Smooth muscle cell (in vitro differentiated cells): ENCODE results near the gene CD9. TPM values are rescaled to one million over a fixed set of nuclear protein-coding genes. Genes with fewer than 3 reads are reported as not detected.
"Not testable (repeated sequence)": the region's sequence is repeated elsewhere in the genome, so short reads cannot be mapped to it uniquely, and the experiment has no call there.

Experiments
- DNase-seq: peaks from one replicate; lab custom pipeline; 2025; ENCODE audit not compliant: unreplicated experiment; lab: John Stamatoyannopoulos, UW
- H2AFZ ChIP-seq: fragments of 200-600 bp; sonication (generic); 2 replicates; pipeline ENCODE4 v1.6.0; 2016; ENCODE audit warnings: antibody characterized with exemption, low read depth, mild to moderate bottlenecking
- H3F3A ChIP-seq: fragments of 200-600 bp; sonication (generic); 2 replicates; pipeline ENCODE4 v1.6.0; 2017; ENCODE audit warnings: antibody characterized with exemption, low read depth
- H3K27ac ChIP-seq: fragments of 200-600 bp; sonication (generic); 2 replicates; pipeline ENCODE4 v1.5.1; 2016; ENCODE audit warnings: low read depth, mild to moderate bottlenecking
- H3K27me3 ChIP-seq: fragments of 200-600 bp; sonication (generic); 2 replicates; pipeline ENCODE4 v1.6.1; 2016; ENCODE audit warnings: low read depth, mild to moderate bottlenecking
- H3K36me3 ChIP-seq: fragments of 200-600 bp; sonication (generic); 2 replicates; pipeline ENCODE4 v1.5.1; 2016; ENCODE audit warnings: low read depth
- H3K4me1 ChIP-seq: fragments of 200-600 bp; sonication (generic); 2 replicates; pipeline ENCODE4 v1.5.1; 2016; ENCODE audit warnings: low read depth
- H3K4me2 ChIP-seq: fragments of 200-600 bp; sonication (generic); 2 replicates; pipeline ENCODE4 v1.6.0; 2016; ENCODE audit warnings: mild to moderate bottlenecking
- H3K4me3 ChIP-seq: fragments of 200-600 bp; sonication (generic); 2 replicates; pipeline ENCODE4 v1.5.1; 2016; ENCODE audit warnings: mild to moderate bottlenecking
- H3K79me2 ChIP-seq: fragments of 200-600 bp; sonication (generic); 2 replicates; pipeline ENCODE4 v1.6.0; 2016; ENCODE audit warnings: low read depth, mild to moderate bottlenecking
- H3K9ac ChIP-seq: fragments of 200-600 bp; sonication (generic); 2 replicates; pipeline ENCODE4 v1.6.0; 2016; ENCODE audit warnings: low read depth
- H3K9me3 ChIP-seq: fragments of 200-600 bp; sonication (generic); replicated peaks from 2 replicates; pipeline ENCODE4 v1.5.1; 2016; ENCODE audit warnings: low read depth
- H4K20me1 ChIP-seq: fragments of 200-600 bp; sonication (generic); 2 replicates; pipeline ENCODE4 v1.6.0; 2016; ENCODE audit warnings: low read depth
- CTCF ChIP-seq: fragments of 200-600 bp; sonication (generic); IDR thresholded peaks from 2 replicates; pipeline ENCODE4 v1.5.1; 2017; ENCODE audit warnings: borderline replicate concordance, mild to moderate bottlenecking, antibody characterized with exemption; ENCODE audit not compliant: insufficient read depth, poor library complexity, severe bottlenecking
- WGBS: methylation state at CpG from one replicate; pipeline ENCODE4 v1.1.7; 2016; ENCODE audit warnings: low lambda C conversion rate; 5-methylcytosine and 5-hydroxymethylcytosine counted together
- polyA plus RNA-seq: library from polyadenylated mRNA; unstranded; fragments of >200 nt; fragmentation: Nextera tagmentation; extraction: Ambion mirVana; gene quantifications from 2 replicates; pipeline ENCODE4 v1.2.1, GENCODE V29; 2016
- total RNA-seq: library from RNA; depleted of rRNA; stranded (reverse); fragments of >200 nt; gene quantifications from 2 replicates; pipeline ENCODE4 v1.2.3, GENCODE V29; 2014

CD9 gene
- total and polyA plus RNA-seq, 2 experiments from 2014 or later, result 144 to 207 TPM

DNA sequence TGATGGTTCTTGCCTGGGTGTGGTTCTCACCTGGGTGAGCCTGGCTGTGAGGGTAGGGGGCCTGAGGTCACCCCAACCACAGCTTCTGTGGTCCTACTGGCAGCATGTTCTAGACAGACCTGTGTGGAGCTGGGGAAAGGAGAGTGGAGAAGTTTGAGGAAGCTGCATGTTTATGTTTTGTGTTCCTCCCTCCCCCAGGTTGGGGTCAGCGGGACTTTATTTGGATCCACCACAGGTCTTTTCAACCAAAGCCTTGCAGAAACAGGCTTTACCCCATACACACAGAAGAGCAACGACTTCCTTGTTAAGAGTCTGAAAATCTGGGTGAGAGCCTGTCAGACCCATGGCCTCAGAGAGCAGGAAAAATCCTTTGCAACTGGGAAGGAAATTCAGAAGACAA, 5.6 kb downstream of the CD9 start:
- Histone ChIP-seq H3K79me2 (peaks cover 88% of the 10 kb centered on the region), H3K27me3 (no peaks in the 10 kb centered on the region), H3F3A (peaks cover 6% of the 10 kb centered on the region), H4K20me1 (peaks cover 33% of the 10 kb centered on the region), H3K4me3 (no peak overlapping the region), H3K36me3 (no peaks in the 10 kb centered on the region), H3K9me3 (no peaks in the 10 kb centered on the region), H3K9ac (no peak overlapping the region), H3K4me1 (peaks cover 24% of the 10 kb centered on the region), H3K4me2 (peak overlapping the region; percentile 3), H3K27ac (no peak overlapping the region), H2AFZ (no peak overlapping the region)
- TF ChIP-seq CTCF, result no peak
- DNase-seq, result no peak
- 59% methylated on average over 2 of the region's 2 CpGs for WGBS

DNA sequence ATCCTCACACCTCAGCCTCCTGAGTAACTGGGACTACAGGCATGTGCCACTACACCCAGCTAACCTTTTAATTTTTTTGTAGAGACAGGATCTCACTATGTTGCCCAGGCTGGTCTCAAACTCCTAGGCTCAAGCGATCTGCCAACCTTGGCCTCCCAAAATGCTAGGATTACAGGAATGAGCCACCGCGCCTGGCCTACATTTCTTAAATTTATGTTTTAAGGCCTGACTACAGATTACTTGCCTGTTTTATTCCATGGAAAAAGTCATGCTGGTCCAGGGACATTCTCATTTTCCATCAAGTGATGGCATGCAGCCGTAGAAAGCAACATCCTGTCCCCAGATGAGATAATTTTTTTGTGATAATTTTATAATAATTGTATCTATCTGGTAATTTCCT, 6.1 kb downstream of the CD9 start:
- H3K9ac ChIP-seq, result no peak overlapping the region
- peaks cover 6% of the 10 kb centered on the region for H3F3A ChIP-seq
- peaks cover 20% of the 10 kb centered on the region for H3K4me1 ChIP-seq
- H2AFZ ChIP-seq, result no peak overlapping the region
- no peaks in the 10 kb centered on the region for H3K27me3 ChIP-seq
- no peaks in the 10 kb centered on the region for H3K36me3 ChIP-seq
- DNase-seq, result no peak
- no peak overlapping the region for H3K27ac ChIP-seq
- H3K4me3 ChIP-seq, result no peak overlapping the region
- WGBS, result 93% methylated on average over 4 of the region's 4 CpGs
- H3K9me3 ChIP-seq, result no peaks in the 10 kb centered on the region
- H3K79me2 ChIP-seq, result peaks cover 83% of the 10 kb centered on the region
- H3K4me2 ChIP-seq, result no peak overlapping the region
- peaks cover 33% of the 10 kb centered on the region for H4K20me1 ChIP-seq
- TF ChIP-seq CTCF, result no peak

DNA sequence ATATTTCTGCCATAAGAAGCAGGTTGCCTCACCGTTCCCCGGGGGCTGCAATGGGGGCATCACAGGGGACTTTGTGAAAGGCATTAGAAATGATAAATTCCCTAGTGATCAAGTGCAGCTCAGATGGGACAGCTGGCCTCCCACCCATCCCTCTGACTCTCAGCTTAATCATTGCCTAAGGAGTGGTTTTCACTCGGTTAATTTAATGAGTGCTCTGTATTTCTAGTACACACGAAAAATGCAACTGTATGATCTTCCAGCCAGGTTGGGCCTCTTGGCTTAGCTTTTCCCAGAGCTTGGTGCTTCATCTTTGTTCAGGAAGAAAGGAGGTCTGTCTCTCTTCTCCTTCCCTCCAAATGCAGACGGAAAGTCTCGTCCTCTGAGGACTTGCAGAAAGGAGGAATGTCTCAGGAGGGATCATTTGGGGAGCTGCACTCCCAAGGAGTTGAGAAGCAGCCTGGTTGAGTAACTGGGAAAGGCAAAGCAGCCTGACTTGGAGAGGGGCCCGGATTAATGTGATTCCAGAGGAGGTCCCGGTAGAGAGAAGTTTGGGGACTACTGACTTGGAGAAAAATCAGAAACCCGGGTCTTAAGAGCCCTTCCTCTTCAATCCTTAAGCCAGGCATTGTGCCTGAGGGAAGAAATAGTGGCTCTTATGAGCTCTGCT, 7.2 kb downstream of the CD9 start:
- peaks cover 22% of the 10 kb centered on the region for H3K4me1 ChIP-seq
- 57% methylated on average over 9 of the region's 9 CpGs for WGBS
- H3K27ac ChIP-seq, result peak overlapping the region; percentile 47
- H3F3A ChIP-seq, result peaks cover 14% of the 10 kb centered on the region
- H3K9ac ChIP-seq, result no peak overlapping the region
- no peaks in the 10 kb centered on the region for H3K27me3 ChIP-seq
- peaks cover 72% of the 10 kb centered on the region for H3K79me2 ChIP-seq
- H3K36me3 ChIP-seq, result no peaks in the 10 kb centered on the region
- H3K4me2 ChIP-seq, result peak overlapping the region; percentile 41
- DNase-seq, result no peak
- H3K9me3 ChIP-seq, result no peaks in the 10 kb centered on the region
- no peak overlapping the region for H3K4me3 ChIP-seq
- H4K20me1 ChIP-seq, result peaks cover 24% of the 10 kb centered on the region
- H2AFZ ChIP-seq, result no peak overlapping the region
- TF ChIP-seq CTCF, result no peak

- Histone ChIP-seq H2AFZ (no peak overlapping the region), H3K79me2 (peaks cover 64% of the 10 kb centered on the region), H3K4me2 (no peak overlapping the region), H3K27ac (no peak overlapping the region), H3K9ac (no peak overlapping the region), H3K36me3 (no peaks in the 10 kb centered on the region), H3K27me3 (no peaks in the 10 kb centered on the region), H3K4me1 (peaks cover 22% of the 10 kb centered on the region), H3F3A (peaks cover 17% of the 10 kb centered on the region), H3K4me3 (no peak overlapping the region), H4K20me1 (peaks cover 17% of the 10 kb centered on the region), H3K9me3 (no peaks in the 10 kb centered on the region)
- WGBS, result 99% methylated on average over 4 of the region's 6 CpGs
- DNase-seq, result no peak
- TF ChIP-seq CTCF, result no peak
These were observed 7.9 kb downstream of the CD9 start for GRCh38 chr12:6208130-6208529.

DNA sequence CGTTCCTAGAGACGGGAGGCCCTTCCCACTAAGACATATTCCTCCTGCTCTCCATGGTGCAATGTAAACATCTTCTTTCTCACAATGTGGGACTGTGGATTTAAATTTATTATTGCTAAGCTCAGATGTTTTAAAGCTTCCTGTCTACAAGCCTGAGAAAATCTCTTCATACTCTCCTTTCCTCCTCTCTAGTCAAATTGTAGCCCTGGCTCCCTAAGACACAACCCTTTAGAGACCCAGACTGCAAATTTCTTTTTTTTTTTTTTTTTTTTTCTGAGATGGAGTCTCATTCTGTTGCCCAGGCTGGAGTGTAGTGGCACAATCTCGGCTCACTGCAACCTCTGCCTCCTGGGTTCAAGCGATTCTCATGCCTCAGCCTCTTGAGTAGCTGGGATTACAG, 9.2 kb downstream of the CD9 start:
- H3K79me2 ChIP-seq, result peaks cover 54% of the 10 kb centered on the region
- H2AFZ ChIP-seq, H3K36me3 ChIP-seq, H3K9ac ChIP-seq, H3K9me3 ChIP-seq, H3K27me3 ChIP-seq, H3K4me3 ChIP-seq, DNase-seq: not testable (repeated sequence)
- H3K4me1 ChIP-seq, result peaks cover 22% of the 10 kb centered on the region
- H4K20me1 ChIP-seq, result peaks cover 10% of the 10 kb centered on the region
- H3F3A ChIP-seq, result peaks cover 17% of the 10 kb centered on the region
- H3K27ac ChIP-seq, result peak overlapping the region; percentile 2
- peak overlapping the region; percentile 32 for H3K4me2 ChIP-seq
- WGBS, result 58% methylated on average over 4 of the region's 4 CpGs
